GM21717 (cell line): ENCODE results near the gene TAPBPL.
"Not testable (repeated sequence)": the region's sequence is repeated elsewhere in the genome, so short reads cannot be mapped to it uniquely, and the experiment has no call there.

ENCODE experiments used
- ATAC-seq: cut with Tn5 transposase; IDR thresholded peaks from one replicate; pipeline ENCODE4 v1.9.1; 2021; ENCODE audit warnings: mild to moderate bottlenecking, moderate library complexity; ENCODE audit not compliant: unreplicated experiment

Gene TAPBPL

GRCh38 chr12:6489449-6489848 lies 37.6 kb downstream of the TAPBPL start:
- ATAC-seq: no peak

- ATAC-seq: not testable (repeated sequence)
These were observed 38.8 kb downstream of the TAPBPL start for GRCh38 chr12:6490673-6491072.

- peak; percentile 61 for ATAC-seq
These were observed 41.1 kb downstream of the TAPBPL start, which contains the start of gene MRPL51 for GRCh38 chr12:6492838-6493496. MRPL51 (minus strand) TSS chr12:6493262; CDS start chr12:6493136, 126 bp downstream.

- peak; percentile 83 for ATAC-seq
These were observed 41.8 kb downstream of the TAPBPL start, which contains the start of gene NCAPD2 for GRCh38 chr12:6493497-6494257. NCAPD2 (plus strand) TSS chr12:6494102; CDS start chr12:6495099, 997 bp downstream.

- peak; percentile 24 for ATAC-seq
These were observed 42.5 kb downstream of the TAPBPL start for GRCh38 chr12:6494258-6494743.

- no peak for ATAC-seq
These were observed 43.1 kb downstream of the TAPBPL start for GRCh38 chr12:6494968-6495367.

GRCh38 chr12:6497291-6497690 lies 45.4 kb downstream of the TAPBPL start:
- ATAC-seq: not testable (repeated sequence)

GRCh38 chr12:6500466-6500865 lies 48.6 kb downstream of the TAPBPL start:
- no peak for ATAC-seq

GRCh38 chr12:6507102-6507998 lies 55.5 kb downstream of the TAPBPL start:
- no peak for ATAC-seq

GRCh38 chr12:6508087-6508486 lies 56.2 kb downstream of the TAPBPL start:
- ATAC-seq: no peak
